ENCODE measurements around the gene STXBP6.

STXBP6 gene

DNA sequence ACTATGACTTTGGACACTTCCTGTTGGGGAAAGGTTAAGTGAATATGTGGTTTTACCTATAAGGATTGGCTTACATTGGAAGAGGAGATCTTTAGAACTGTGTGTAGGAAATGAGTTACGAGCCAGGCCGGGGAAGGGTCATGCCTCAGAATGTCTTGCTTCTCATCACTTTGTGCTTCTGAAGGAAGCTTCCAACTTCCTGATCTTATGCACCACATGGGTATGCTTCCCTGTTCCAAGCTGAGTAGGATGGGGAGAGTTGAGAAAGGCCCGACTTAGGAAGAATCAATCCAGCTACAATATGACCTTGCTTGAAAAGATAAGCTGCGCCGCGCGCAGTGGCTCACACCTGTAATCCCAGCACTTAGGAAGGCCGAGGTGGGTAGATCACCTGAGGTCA is 59.9 kb downstream of the STXBP6 start:
- no peak for DNase-seq (ENCODE audit: low read depth)

DNA sequence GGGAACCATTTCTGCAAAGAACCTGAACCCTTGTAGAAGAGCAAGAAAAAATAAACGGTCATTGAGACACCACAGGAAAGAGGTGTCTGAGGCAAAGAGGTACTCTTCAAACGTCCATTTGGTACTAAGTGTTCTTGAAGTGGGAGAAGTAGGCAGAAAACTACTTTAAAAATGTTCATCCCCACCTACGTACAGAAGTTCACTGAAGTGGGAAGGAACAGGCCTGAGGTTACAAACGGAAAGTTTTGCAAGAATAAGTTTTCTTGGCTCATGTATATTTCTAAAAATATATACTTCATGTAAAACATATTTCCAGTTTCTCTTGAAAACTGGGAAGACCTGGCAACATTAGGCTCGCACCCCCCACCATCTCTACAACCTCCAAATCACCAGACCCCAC is 61.2 kb downstream of the STXBP6 start:
- DNase-seq (ENCODE audit: low read depth): no peak
- TF ChIP-seq, protein P1, sequence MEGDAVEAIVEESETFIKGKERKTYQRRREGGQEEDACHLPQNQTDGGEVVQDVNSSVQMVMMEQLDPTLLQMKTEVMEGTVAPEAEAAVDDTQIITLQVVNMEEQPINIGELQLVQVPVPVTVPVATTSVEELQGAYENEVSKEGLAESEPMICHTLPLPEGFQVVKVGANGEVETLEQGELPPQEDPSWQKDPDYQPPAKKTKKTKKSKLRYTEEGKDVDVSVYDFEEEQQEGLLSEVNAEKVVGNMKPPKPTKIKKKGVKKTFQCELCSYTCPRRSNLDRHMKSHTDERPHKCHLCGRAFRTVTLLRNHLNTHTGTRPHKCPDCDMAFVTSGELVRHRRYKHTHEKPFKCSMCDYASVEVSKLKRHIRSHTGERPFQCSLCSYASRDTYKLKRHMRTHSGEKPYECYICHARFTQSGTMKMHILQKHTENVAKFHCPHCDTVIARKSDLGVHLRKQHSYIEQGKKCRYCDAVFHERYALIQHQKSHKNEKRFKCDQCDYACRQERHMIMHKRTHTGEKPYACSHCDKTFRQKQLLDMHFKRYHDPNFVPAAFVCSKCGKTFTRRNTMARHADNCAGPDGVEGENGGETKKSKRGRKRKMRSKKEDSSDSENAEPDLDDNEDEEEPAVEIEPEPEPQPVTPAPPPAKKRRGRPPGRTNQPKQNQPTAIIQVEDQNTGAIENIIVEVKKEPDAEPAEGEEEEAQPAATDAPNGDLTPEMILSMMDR (conservative IDR thresholded peaks at IDR 0.05; ENCODE audit: low read length): no peak

More for the DNA sequence above, 59.9 kb downstream of the STXBP6 start:
- H3K4me3 ChIP-seq (ENCODE audit: low read length): no peak overlapping the region
- TF ChIP-seq, protein P1 (conservative IDR thresholded peaks at IDR 0.05; ENCODE audit: low read length): no peak

DNA sequence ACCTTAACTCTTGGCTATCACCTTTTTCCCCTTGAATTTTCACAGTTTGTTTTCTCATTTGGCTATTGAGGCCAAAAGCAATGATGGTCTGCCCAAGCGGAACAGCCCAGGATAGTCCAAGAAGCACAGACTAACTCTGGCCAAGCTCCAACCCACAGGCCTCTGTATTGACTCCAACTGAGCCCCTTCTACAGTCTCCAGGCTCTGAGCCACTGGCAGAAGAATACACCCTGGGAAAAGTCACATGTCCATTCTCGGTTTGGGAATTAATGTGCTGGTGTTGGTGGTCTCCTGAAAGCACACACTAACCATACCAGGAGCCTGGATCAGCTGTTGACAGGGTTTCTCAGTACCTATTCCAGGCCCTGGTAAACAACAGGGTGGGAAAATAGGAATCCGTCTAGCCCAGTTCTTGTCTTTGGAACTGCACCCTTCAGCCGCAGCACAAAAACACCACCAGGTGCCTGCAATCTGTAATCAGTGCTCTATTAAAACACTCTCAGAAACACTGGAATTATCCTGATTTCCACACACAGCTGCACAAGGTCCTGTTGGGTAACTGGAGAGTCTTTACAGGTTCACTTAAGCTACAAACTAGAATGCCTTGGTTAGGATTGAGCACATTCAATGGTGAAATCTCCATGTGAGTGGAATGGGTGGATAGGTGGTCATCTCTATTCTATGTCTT is 63.6 kb downstream of the STXBP6 start:
- no peak overlapping the region for H3K4me3 ChIP-seq (ENCODE audit: low read length)
- no peak for DNase-seq (ENCODE audit: low read depth)

More for the DNA sequence above, 61.2 kb downstream of the STXBP6 start:
- no peak overlapping the region for H3K4me3 ChIP-seq (ENCODE audit: low read length)

DNA sequence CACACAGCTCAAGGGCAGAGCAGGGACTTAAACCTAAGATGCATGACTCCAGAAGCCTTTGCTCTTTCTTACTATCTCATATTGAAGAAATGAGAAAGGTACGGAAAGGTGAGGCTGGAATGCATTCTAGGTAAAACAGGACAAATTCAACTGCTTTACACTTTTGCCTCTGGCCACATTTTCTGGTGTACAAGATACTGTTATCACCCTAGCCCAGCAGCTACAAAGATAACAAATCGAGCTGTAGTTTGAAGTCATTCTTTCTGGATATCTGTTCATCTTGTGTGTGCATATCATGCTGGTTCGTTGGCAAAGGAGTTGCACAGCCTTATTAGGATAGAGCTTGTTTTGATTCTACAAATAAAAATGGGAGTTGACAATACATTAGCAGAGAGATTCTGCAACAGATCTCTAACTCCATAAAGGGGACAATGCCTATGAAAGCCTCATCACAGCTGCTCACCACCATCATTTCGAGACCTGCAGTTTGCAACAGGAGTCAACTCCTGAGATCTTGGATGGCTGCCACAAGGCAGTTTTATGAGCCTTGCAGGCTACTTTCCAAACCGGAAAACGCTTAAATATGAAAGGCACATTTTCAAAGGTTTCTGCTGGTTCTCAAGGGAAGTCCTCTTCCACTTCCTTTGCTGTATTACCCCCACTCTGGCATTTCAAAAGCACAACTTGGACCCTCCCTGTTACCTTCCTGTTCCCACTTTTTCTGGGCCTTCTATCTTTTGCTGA is 64.9 kb downstream of the STXBP6 start:
- H3K4me3 ChIP-seq (ENCODE audit: low read length): no peak overlapping the region
- TF ChIP-seq, protein P1 (conservative IDR thresholded peaks at IDR 0.05; ENCODE audit: low read length): no peak
- DNase-seq (ENCODE audit: low read depth): no peak

More for the DNA sequence above, 63.6 kb downstream of the STXBP6 start:
- TF ChIP-seq, protein P1 (conservative IDR thresholded peaks at IDR 0.05; ENCODE audit: low read length): no peak

DNA sequence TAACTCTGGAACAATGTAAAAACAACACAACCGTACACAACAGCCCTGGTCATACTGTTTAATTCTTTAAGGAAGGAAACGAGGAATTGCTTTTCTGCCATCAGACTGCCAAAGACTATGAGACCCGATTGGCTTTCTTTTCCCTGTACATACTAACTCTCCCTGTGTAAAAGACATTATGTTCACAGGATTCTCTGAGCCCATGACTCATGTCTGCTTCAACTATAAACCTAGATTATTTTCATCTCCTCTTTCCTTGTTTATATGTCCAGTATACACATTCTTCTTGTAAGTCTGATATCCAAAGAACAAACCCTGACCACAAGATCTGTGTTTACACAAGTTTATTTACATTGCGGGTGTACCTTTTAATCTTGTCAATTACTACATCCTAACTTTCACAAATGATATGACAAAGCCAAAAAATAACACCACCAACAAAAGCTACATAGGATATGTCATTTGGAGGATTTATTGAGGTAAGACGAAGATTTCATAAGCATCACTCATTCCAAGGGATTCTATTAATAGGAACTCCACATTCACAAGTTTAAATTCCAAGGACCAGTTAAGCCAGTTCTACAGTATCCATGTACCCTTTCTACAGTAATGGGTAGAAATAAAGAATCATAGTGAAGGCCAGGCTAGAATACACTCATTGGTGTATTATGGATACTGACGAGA is 67.3 kb downstream of the STXBP6 start:
- peak; percentile 25 for DNase-seq (ENCODE audit: low read depth)
- H3K4me3 ChIP-seq (ENCODE audit: low read length): no peak overlapping the region
- TF ChIP-seq, protein P1 (conservative IDR thresholded peaks at IDR 0.05; ENCODE audit: low read length): no peak

DNA sequence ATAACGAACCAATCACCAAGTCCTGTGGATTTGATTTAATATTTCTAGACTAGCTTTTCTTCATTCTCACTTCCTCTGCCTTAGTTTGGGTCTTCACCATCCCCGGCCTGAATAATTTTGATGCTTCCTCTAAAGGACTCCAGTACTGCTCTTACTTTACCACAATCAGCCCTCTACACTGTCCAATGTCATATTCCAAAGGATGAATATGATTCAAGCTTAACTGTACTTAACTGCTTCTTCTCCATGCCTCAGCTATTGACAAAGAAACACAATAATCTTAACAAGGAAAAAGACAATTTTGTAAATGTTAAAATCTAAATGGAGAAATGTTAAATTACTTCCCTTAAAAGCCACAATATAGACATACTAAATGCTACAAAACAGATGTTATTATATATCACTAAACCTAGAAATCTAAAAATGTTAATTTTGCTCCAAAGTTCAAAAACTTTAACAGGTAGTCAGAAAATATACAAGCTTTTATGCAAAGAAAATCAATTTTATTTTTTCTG is 70.2 kb downstream of the STXBP6 start:
- H3K4me3 ChIP-seq (ENCODE audit: low read length): no peak overlapping the region
- no peak for DNase-seq (ENCODE audit: low read depth)

More for the DNA sequence above, 70.2 kb downstream of the STXBP6 start:
- TF ChIP-seq, protein P1 (conservative IDR thresholded peaks at IDR 0.05; ENCODE audit: low read length): no peak

All from AG10803 (cell line).